H9 (cell line): Measurements from ENCODE around the gene ACCSL. TPM values are rescaled to one million over a fixed set of nuclear protein-coding genes. Genes with fewer than 3 reads are reported as not detected.

Experiments
- DNase-seq: peaks from one replicate; pipeline ENCODE4 v3.0.0-alpha.2; 2017
- H2AFZ ChIP-seq: one replicate; pipeline ENCODE4 v1.6.1; 2013; ENCODE audit warnings: mild to moderate bottlenecking, low read length, control low read depth, moderate library complexity
- H2AK5ac ChIP-seq: 2 replicates; pipeline ENCODE4 v1.6.1; 2013; ENCODE audit warnings: low read length, control low read depth, mixed read lengths; ENCODE audit not compliant: insufficient read length
- H2BK120ac ChIP-seq: one replicate; pipeline ENCODE4 v1.6.1; 2013; ENCODE audit warnings: low read depth, mild to moderate bottlenecking, low read length, control low read depth, inconsistent platforms; ENCODE audit not compliant: poor library complexity, severe bottlenecking
- H2BK12ac ChIP-seq: 2 replicates; pipeline ENCODE4 v1.6.1; 2013; ENCODE audit warnings: low read length, control low read depth, mixed read lengths, low read depth; ENCODE audit not compliant: insufficient read length
- H2BK15ac ChIP-seq: 2 replicates; pipeline ENCODE4 v1.6.1; 2013; ENCODE audit warnings: low read depth, low read length, control low read depth
- H2BK20ac ChIP-seq: one replicate; pipeline ENCODE4 v1.6.1; 2013; ENCODE audit warnings: low read depth, mild to moderate bottlenecking, low read length, control low read depth, inconsistent platforms; ENCODE audit not compliant: poor library complexity, severe bottlenecking
- H2BK5ac ChIP-seq: 2 replicates; pipeline ENCODE4 v1.6.1; 2013; ENCODE audit warnings: low read length, control low read depth, mixed read lengths; ENCODE audit not compliant: insufficient read length
- H3K14ac ChIP-seq: 2 replicates; pipeline ENCODE4 v1.6.1; 2013; ENCODE audit warnings: low read length, control low read depth; ENCODE audit not compliant: insufficient read depth
- H3K18ac ChIP-seq: 2 replicates; pipeline ENCODE4 v1.6.1; 2013; ENCODE audit warnings: low read depth, mild to moderate bottlenecking, mixed read lengths, low read length, control low read depth; ENCODE audit not compliant: insufficient read length
- H3K23ac ChIP-seq: 2 replicates; pipeline ENCODE4 v1.6.1; 2013; ENCODE audit warnings: low read length, control low read depth, mixed read lengths, low read depth; ENCODE audit not compliant: insufficient read length
- H3K23me2 ChIP-seq: 2 replicates; pipeline ENCODE4 v1.6.1; 2013; ENCODE audit warnings: low read depth, mild to moderate bottlenecking, mixed read lengths, low read length, control low read depth; ENCODE audit not compliant: insufficient read length, poor library complexity, severe bottlenecking
- H3K27ac ChIP-seq: 2 replicates; pipeline ENCODE4 v1.5.1; 2013; ENCODE audit warnings: low read length, control low read depth, mixed read lengths, low read depth; ENCODE audit not compliant: insufficient read length
- H3K27me3 ChIP-seq: 2 replicates; pipeline ENCODE4 v1.6.1; 2013; ENCODE audit warnings: low read length, control low read depth, inconsistent platforms; ENCODE audit not compliant: insufficient read depth
- H3K4ac ChIP-seq: 2 replicates; pipeline ENCODE4 v1.6.1; 2013; ENCODE audit warnings: low read depth, mild to moderate bottlenecking, control low read depth, inconsistent platforms, low read length, moderate library complexity
- H3K4me1 ChIP-seq: 2 replicates; pipeline ENCODE4 v1.6.1; 2013; ENCODE audit warnings: low read length, control low read depth, inconsistent platforms; ENCODE audit not compliant: insufficient read depth
- H3K4me2 ChIP-seq: 2 replicates; pipeline ENCODE4 v1.6.1; 2013; ENCODE audit warnings: low read length, control low read depth, mixed read lengths; ENCODE audit not compliant: insufficient read length, insufficient read depth
- H3K56ac ChIP-seq: 2 replicates; pipeline ENCODE4 v1.6.1; 2013; ENCODE audit warnings: low read depth, mild to moderate bottlenecking, mixed read lengths, low read length, control low read depth; ENCODE audit not compliant: insufficient read length
- H3K79me1 ChIP-seq: 2 replicates; pipeline ENCODE4 v1.6.1; 2013; ENCODE audit warnings: low read depth, mild to moderate bottlenecking, moderate library complexity, low read length, control low read depth, inconsistent platforms; ENCODE audit not compliant: insufficient read depth, poor library complexity, severe bottlenecking
- H3K79me2 ChIP-seq: 2 replicates; pipeline ENCODE4 v1.6.1; 2013; ENCODE audit warnings: low read length, control low read depth, inconsistent platforms; ENCODE audit not compliant: insufficient read depth
- H3K9ac ChIP-seq: 2 replicates; pipeline ENCODE4 v1.6.1; 2013; ENCODE audit warnings: low read length, control low read depth, mixed read lengths; ENCODE audit not compliant: insufficient read length; ENCODE audit errors: extremely low read depth
- H3K9me3 ChIP-seq: one replicate; pipeline ENCODE4 v1.6.1; 2013; ENCODE audit warnings: low read depth, low read length, inconsistent platforms; ENCODE audit not compliant: control insufficient read depth
- H3T11ph ChIP-seq: one replicate; pipeline ENCODE4 v1.6.1; 2013; ENCODE audit warnings: mild to moderate bottlenecking, low read length, control low read depth, inconsistent platforms
- H4K20me1 ChIP-seq: one replicate; pipeline ENCODE4 v1.6.1; 2013; ENCODE audit not compliant: control insufficient read depth, insufficient read length, insufficient read depth
- H4K5ac ChIP-seq: 2 replicates; pipeline ENCODE4 v1.6.1; 2013; ENCODE audit warnings: low read depth, mild to moderate bottlenecking, mixed read lengths, low read length, control low read depth; ENCODE audit not compliant: insufficient read length
- H4K8ac ChIP-seq: replicated peaks from 2 replicates; pipeline ENCODE4 v1.6.1; 2013; ENCODE audit warnings: low read length, control low read depth, mixed read lengths, low read depth; ENCODE audit not compliant: insufficient read length
- H4K91ac ChIP-seq: 2 replicates; pipeline ENCODE4 v1.6.1; 2013; ENCODE audit warnings: low read depth, mild to moderate bottlenecking, moderate library complexity, mixed read lengths, low read length, control low read depth; ENCODE audit not compliant: insufficient read length
- H3K27ac Mint-ChIP-seq, 3 experiments: 2 replicates in 2 of 3; 3 replicates in 1 of 3; pipeline ENCODE4 v1.8.0; 2020 to 2021; ENCODE audit warnings: mixed read lengths in 3 of 3, mild to moderate bottlenecking in 1 of 3, moderate library complexity in 1 of 3
- H3K27me3 Mint-ChIP-seq: 2 replicates; pipeline ENCODE4 v1.8.0; 2021; ENCODE audit warnings: low read depth, mild to moderate bottlenecking, moderate library complexity, mixed read lengths
- H3K36me3 Mint-ChIP-seq, 3 experiments: 2 replicates in 2 of 3; 3 replicates in 1 of 3; pipeline ENCODE4 v1.8.0; 2020 to 2021; ENCODE audit warnings: low read depth in 3 of 3, mixed read lengths in 3 of 3; ENCODE audit not compliant: insufficient read depth in 1 of 3
- H3K4me1 Mint-ChIP-seq, 2 experiments: 2 replicates each; pipeline ENCODE4 v1.8.0; 2020; ENCODE audit warnings: mixed read lengths in 2 of 2
- H3K4me3 Mint-ChIP-seq, 2 experiments: 2 replicates in 1 of 2; 3 replicates in 1 of 2; pipeline ENCODE4 v1.8.0; 2020 to 2021; ENCODE audit warnings: mild to moderate bottlenecking in 2 of 2, mixed read lengths in 2 of 2, moderate library complexity in 1 of 2
- H3K9me3 Mint-ChIP-seq, 2 experiments: 2 replicates in 1 of 2; 3 replicates in 1 of 2; pipeline ENCODE4 v1.8.0; 2020; ENCODE audit warnings: mild to moderate bottlenecking in 2 of 2, mixed read lengths in 2 of 2, moderate library complexity in 1 of 2
- WGBS: extraction: QIAGEN DNeasy Blood & Tissue Kit; methylation state at CpG from one replicate; pipeline ENCODE4 v1.1.7; 2013; ENCODE audit warnings: missing lambda C conversion rate, low lambda C conversion rate, mixed read lengths; ENCODE audit not compliant: insufficient read length; ENCODE audit errors: extremely low coverage; 5-methylcytosine and 5-hydroxymethylcytosine counted together
- total RNA-seq: library from RNA; stranded (reverse); gene quantifications from 2 replicates; pipeline ENCODE4 v1.2.1, GENCODE V29; 2021
- TF ChIP-seq, protein P1 (sequence below): fragments of 200-600 bp; sonication (generic); conservative IDR thresholded peaks from 3 replicates; pipeline ENCODE4 v1.8.0; 2021; ENCODE audit warnings: antibody characterized with exemption, mild to moderate bottlenecking

Gene ACCSL
- total RNA-seq, 1 experiment from 2014 or later, result not detected

DNA sequence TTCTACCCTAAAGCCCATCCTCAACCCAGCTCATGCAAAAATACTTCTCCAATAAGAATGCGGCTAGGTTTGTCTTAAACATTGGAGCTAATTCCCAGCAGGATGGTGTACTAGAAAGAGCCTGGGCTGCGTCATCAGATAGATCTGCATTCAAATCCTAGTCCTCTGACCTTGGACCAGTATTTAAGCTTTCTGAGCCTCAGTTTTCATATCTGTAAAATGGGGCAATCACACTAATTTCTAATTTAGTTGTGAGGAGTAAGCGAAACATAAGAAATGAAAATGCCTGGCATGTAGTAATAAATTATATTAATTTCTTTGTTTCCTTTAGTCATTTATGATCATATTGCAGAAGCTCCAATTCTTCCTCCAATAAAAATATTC is 32.2 kb upstream of the ACCSL start:
- H3K23ac ChIP-seq, result no peak overlapping the region
- H3K4me3 Mint-ChIP-seq, result no peak overlapping the region

More for the DNA sequence above, 32.2 kb upstream of the ACCSL start:
- TF ChIP-seq, protein P1, sequence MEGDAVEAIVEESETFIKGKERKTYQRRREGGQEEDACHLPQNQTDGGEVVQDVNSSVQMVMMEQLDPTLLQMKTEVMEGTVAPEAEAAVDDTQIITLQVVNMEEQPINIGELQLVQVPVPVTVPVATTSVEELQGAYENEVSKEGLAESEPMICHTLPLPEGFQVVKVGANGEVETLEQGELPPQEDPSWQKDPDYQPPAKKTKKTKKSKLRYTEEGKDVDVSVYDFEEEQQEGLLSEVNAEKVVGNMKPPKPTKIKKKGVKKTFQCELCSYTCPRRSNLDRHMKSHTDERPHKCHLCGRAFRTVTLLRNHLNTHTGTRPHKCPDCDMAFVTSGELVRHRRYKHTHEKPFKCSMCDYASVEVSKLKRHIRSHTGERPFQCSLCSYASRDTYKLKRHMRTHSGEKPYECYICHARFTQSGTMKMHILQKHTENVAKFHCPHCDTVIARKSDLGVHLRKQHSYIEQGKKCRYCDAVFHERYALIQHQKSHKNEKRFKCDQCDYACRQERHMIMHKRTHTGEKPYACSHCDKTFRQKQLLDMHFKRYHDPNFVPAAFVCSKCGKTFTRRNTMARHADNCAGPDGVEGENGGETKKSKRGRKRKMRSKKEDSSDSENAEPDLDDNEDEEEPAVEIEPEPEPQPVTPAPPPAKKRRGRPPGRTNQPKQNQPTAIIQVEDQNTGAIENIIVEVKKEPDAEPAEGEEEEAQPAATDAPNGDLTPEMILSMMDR, result no peak
- WGBS, result no CpG with 5 or more reads among the region's 3 CpGs
- Histone ChIP-seq H3K9me3 (no peaks in the 10 kb centered on the region), H4K8ac (no peak overlapping the region), H4K5ac (no peak overlapping the region), H3K4ac (no peak overlapping the region), H2BK20ac (no peak overlapping the region), H4K91ac (no peak overlapping the region), H2BK15ac (no peak overlapping the region), H2BK5ac (no peak overlapping the region), H3K18ac (no peak overlapping the region), H2AK5ac (no peak overlapping the region), H3K27me3 (no peaks in the 10 kb centered on the region), H3K79me2 (no peaks in the 10 kb centered on the region), H3K23me2 (no peaks in the 10 kb centered on the region), H2AFZ (no peak overlapping the region), H3K56ac (no peak overlapping the region), H2BK120ac (no peak overlapping the region), H3K27ac (no peak overlapping the region), H3K79me1 (no peaks in the 10 kb centered on the region), H3K14ac (no peak overlapping the region), H3T11ph (no peak overlapping the region), H3K4me2 (no peak overlapping the region), H3K9ac (no peak overlapping the region), H2BK12ac (no peak overlapping the region), H3K4me1 (no peaks in the 10 kb centered on the region), H4K20me1 (no peaks in the 10 kb centered on the region)
- Mint-ChIP-seq H3K4me1 (no peaks in the 10 kb centered on the region), H3K9me3 (no peaks in the 10 kb centered on the region), H3K36me3 (no peaks in the 10 kb centered on the region; a peak in 1 of 7 replicates), H3K27me3 (peaks cover 20% of the 10 kb centered on the region), H3K27ac (no peak overlapping the region)
- no peak for DNase-seq
